Measurements from ENCODE around the gene ZNF142. TPM values are rescaled to one million over a fixed set of nuclear protein-coding genes. Genes with fewer than 3 reads are reported as not detected.

ZNF142 gene
- total RNA-seq, 4 donors from 2014 or later, result 8.5 to 31.1 (median 11.9) TPM

DNA sequence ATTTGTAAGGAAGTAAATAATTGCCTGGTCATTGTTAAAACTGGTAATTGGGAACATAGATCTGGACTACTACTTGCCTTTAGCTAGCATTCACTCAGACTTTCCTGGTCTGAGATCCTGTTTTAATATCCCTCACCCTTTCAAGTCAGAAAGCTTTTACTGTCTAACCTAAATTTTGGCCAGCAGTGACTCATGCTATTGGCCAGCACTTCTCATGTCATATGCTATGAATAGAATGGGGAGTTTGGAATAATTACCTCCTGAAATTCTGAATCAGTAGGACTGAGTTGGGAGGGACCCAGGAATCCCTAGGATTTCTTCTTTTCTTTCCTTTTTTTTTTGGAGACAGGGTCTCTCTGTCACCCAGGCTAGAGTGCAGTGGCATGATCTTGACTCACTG, 31.8 kb upstream of the ZNF142 start:
- TF ChIP-seq, protein P1, sequence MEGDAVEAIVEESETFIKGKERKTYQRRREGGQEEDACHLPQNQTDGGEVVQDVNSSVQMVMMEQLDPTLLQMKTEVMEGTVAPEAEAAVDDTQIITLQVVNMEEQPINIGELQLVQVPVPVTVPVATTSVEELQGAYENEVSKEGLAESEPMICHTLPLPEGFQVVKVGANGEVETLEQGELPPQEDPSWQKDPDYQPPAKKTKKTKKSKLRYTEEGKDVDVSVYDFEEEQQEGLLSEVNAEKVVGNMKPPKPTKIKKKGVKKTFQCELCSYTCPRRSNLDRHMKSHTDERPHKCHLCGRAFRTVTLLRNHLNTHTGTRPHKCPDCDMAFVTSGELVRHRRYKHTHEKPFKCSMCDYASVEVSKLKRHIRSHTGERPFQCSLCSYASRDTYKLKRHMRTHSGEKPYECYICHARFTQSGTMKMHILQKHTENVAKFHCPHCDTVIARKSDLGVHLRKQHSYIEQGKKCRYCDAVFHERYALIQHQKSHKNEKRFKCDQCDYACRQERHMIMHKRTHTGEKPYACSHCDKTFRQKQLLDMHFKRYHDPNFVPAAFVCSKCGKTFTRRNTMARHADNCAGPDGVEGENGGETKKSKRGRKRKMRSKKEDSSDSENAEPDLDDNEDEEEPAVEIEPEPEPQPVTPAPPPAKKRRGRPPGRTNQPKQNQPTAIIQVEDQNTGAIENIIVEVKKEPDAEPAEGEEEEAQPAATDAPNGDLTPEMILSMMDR (IDR thresholded peaks at IDR 0.05; ENCODE audit: low read depth), result no peak

DNA sequence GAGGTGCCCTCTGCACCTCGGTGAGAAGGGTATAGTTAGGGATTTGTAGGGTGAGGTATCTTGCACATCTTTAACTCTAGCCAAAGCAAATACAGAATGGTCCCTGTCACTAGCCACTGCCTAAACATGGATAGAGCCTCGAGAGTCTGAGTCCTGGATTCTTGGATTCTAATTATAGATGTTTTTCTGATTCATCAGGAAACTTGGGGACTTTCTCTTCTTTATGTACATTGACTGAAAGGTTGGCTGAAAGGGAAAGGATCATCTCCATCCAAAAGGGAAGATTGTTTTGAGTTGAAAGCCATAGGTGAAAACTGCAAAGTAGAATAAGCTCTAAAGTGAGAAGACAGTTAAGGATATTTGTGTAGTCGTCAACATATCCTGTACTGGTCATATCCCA, 20.6 kb upstream of the ZNF142 start:
- TF ChIP-seq, protein P1 (IDR thresholded peaks at IDR 0.05; ENCODE audit: low read depth), result no peak

DNA sequence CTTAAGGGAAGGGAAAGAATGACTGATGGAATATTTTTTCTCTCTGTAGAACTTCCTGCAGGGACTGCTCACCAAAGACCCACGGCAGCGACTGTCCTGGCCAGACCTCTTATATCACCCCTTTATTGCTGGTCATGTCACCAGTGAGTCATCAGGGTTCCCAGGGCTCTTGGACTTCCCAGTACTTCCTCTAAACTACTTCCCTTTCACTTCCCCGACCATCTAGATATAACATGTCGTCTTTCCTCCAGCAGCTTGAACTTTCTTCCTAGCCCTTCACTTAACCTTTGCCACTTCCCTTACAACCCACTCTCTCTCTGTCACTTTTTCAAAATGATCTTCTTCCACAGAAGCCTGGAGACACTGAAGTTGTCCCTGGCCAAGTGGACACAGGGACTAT, 19.7 kb upstream of the ZNF142 start:
- TF ChIP-seq, protein P1 (IDR thresholded peaks at IDR 0.05; ENCODE audit: low read depth), result no peak

DNA sequence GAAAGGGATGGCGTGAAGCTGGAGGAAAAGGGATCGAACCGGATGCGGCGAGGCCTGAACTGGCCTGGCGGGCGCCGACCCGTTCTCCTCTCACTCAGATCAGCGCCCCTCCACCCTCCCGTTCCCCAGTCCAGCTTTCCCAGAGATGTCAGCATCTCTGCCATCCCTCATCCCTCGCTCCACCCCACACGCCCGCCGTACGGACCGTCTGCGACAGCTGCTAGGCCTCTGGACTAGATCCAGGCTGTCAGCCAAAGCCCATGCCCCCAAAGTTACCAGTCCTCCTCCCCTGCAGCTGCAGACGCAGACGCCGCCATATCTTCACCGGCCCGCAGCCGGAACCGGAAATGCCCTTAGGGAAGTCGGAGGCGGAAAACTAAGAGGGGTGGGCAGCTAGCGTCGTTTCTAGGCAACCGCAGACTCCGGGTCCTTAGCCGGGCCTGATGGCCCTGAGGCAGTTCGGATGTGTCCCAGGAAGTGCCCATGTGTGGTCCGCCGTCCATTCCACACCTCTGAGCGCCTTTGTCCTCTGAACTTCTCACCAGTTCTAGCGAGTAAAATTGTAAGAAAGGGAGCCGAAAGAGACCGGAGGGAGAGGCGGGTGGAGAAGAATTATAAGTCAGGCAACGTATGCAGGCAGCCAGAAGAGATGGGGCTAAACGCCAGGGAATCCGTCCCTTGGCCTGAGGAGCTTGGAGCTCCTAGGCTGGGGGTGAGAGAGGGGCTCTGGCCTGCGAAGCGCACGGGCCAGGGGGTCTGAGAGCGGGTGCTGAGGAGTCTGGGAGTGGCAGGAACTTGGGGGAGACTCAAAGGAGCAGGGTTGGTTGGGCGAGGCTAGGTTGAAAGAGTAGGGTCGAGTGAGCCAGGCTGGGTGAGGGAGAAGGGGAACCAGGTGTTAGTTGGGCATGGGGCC, 12.5 kb upstream of the ZNF142 start, which contains the start of the genes RNF25 and STK36:
Gene RNF25, minus strand, starts transcription at position 349 of the 913 bp plus-strand sequence. Its CDS starts 32 bp downstream, at position 317.
Gene STK36, plus strand, starts transcription at position 433 of the 913 bp plus-strand sequence. CDS start 744 bp downstream, outside the sequence.
- TF ChIP-seq, protein P1 (IDR thresholded peaks at IDR 0.05; ENCODE audit: low read depth), result no peak

DNA sequence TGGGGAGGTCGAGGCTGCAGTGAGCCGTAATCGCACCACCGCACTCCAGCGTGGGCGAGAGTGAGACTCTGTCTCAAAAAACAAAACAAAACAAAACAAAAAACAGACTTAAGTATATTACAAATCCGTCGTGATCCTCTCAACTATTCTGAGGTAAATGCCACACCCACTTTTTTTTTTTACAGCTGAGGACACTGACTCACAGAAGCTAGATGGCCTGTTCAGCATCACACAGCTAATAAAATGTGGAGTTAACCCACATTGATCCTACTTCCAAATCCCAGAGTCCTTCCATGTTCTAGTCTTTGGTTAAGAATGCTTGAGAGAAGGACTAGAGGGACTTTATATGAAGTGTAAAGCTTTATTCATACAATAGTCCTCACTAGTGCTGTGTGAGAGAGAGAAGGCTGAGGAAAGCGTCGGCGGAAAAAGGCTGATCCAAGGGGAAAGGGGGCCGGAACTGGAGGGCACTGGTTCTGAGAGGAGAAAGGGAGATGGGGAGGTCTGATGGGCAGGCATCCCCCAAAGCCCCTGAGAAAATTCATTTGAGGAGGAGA, 11.8 kb upstream of the ZNF142 start:
- TF ChIP-seq, protein P1 (IDR thresholded peaks at IDR 0.05; ENCODE audit: low read depth), result no peak

DNA sequence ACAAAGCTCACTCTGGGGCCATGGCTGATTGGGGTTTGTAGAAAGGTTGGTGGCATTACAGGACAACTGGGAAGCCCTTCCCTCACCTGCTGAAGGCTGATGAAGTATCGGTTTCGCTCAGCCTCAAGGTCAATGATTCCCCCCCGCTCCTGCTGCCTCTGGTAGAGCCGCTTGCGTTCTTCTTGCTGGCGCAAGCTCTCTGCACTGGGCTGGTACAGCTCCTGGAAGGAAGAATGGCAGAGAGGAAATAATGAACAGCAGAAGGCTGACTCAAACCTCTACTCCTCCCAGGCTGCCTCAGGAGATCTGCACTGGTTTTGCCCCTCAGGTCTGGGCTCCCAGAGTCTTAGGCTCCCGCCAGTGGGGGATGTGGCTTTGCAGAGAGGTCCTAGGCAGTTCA, 5.2 kb upstream of the ZNF142 start:
- TF ChIP-seq, protein P1 (IDR thresholded peaks at IDR 0.05; ENCODE audit: low read depth), result no peak

DNA sequence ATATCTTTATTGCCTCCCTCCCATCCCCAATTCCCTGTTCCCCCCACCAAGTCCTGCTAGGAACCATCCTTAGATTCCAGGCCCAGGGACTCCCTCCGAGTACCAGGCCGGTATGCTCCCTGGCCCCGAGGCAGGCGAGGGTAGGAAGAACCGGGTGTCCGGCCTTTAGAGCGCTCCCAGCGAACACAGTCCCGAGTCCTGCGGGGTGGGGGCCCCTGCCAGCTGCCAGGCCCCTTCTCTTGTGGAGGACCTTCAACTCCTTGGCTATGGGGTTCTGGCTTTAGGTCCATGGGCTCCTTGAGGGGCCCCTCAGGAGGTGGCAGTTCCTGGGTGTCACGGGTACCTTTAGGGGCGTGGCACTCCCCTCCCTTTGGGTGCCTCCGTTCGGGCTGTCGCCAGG, 4.5 kb upstream of the ZNF142 start:
- TF ChIP-seq, protein P1 (IDR thresholded peaks at IDR 0.05; ENCODE audit: low read depth), result no peak
